HUDEP-2 (cell line): ENCODE data around the gene DGKD.

Experiments used
- DNase-seq, 76 experiments: peaks; one replicate each; lab custom pipeline; 2025; ENCODE audit not compliant: unreplicated experiment in 76 of 76; lab: John Stamatoyannopoulos, UW

The DGKD gene

GRCh38 chr2:233470839-233471238 is 116.5 kb downstream of the DGKD start:
- no peak for DNase-seq

DNA sequence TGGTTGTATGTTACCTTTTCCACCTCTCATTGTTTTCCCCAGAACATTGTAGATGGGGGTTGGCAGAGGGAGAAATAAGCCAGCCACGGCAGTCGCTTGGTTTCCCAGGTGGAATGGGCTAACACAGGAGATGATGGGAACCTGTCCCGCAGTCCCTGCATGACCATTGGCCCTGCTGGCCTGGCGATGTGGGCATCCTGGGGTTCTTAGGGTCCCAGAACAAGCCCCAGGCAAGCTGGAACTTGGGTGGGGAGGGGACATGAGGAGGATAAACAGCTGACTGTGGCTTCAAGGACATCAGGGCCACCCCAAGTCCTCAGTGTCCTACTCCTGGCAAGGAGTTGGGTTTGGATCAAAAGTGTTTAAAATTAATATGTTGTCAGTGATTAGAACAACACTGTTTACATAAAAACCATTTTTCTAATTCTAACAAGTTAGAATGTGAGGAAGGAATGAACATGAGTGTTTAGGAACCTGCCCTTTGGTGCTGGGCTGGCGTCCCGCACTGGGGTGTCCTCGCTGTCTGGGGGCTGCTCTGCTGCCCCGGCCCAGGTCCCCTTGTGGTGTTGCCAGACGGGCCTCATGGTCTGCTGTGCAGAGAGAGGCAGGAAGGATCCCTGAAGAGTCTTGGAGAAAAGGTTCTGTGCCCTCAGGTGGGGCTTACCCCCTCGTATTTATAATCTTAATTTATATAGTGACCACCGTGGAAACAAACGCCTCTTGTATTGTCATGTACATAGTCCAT is 117.2 kb downstream of the DGKD start:
- no peak for DNase-seq

DNA sequence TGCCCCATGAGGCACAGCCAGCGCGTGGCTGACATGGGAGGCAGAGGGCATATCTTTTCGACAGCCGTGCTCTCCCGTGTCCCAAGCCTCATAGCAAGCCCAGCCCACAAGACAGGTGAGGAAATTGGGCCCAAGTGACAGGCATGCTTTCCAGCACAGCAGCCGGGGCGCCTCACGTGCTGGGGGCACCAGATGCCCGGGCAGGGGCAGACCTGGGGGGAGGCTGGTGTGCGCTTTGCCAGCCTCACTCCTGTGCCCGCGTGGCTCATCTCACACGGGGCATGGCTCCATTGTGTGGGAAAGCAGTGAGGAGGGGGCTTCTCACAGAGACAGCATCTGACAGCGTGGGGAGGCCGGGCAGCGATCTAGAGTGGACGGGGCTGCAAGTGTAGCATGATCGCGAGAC is 119.1 kb downstream of the DGKD start:
- no peak for DNase-seq

- DNase-seq, result no peak
Observed at GRCh38 chr2:233473878-233474277, 119.6 kb downstream of the DGKD start.

- no peak for DNase-seq
Observed at GRCh38 chr2:233474308-233475160, 120.2 kb downstream of the DGKD start.

DNA sequence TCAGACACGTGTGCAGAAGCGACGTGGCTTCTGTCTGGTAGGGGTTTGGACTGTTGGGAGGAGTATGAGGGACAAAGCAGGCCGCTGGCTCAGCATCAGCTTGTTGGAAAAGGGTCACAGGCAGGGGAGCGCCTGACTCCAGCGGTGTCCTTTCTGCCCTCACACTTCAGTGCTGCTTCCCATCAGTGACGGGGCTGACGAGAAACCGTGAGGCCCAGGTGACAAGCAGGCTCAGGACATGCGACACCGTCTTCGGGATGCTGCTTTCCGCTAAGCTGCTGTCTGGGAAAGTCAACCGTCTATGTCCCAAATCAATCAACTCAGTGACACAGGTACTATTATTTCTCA is 121.7 kb downstream of the DGKD start:
- no peak for DNase-seq

DNA sequence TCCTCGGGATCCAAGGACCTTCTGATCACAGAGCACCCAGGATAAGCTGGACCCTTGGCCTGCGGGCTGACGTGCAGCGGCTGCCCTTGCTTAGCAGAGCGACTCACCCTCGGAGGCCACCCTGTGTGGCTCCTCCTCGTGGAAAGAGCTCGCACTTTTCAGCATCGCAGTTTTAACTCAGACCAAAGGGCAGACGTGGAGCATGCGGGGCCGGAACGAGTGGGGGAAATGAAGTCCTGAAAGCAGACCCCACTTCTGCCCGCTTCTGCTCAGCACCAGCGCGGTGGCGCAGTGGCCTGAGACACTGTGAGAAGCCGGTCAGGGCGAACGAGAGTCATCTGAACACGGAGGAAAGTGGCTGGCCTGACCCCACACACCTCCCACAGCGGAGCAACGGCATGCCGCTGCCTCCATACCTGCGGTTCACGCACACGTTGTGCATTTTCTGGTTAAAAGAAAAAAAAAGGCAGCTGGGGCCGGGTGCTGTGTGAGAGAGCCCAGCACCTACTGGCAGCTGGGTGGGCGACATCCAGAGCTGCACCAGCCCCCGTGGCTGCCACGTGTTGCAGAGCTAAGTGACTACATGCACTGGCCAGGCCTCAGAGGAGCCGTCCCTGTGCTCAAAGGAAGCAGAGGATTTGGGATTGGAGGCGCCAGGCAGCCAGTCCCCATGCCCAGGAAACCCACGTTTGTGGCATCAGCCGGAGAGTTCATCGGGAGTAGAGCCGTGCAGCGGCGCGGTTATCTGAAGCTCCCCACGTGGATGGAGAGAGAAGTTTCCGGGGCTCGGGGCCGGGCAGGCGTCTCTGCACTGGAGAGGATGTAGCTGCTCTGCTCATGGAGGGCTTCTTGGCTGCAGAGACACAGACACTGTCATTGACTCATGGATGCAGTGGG is 122.6 kb downstream of the DGKD start:
- no peak for DNase-seq

DNA sequence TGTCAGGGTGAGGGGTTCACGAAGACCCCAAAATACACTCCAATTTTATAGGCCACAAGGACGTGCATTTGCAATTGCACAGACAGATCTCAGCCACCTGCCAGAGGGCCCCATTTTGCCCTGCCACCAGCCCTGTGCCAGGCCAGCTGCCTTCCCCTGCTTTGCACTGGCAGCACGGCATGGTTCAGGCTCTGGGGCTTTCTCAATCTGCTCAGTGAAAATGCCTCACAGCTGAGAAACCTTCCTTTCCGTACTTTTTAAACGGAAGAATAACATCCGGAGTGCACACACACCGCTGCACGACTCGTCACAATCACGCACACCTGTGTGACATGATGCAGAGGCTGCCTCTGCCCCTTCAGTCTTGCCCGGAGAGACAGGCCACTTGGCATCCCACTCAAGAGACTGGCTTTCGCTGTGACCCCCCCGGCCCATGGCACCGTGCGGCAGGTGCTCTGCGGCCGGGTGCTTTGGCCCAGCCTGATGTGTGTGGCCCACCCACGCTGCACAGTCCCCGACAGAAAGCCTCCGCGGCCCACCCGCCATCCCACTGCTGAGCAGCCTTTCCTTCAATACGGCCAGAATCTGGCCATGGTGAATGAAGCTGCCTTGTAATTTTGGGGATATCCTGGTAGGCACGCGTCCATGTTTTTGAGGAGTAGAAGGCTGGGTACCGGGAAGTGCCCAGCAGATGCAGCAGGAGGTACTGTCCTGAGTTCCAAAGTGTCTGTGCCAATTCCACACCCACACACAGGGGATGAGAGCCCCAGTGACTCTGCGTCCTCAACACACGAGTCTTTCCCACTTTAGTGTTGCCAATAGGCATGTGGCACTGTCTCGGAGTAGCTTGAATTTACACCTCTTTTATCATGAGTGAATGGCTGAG is 123.5 kb downstream of the DGKD start:
- no peak for DNase-seq

GRCh38 chr2:233479616-233480489 is 125.6 kb downstream of the DGKD start:
- no peak for DNase-seq

GRCh38 chr2:233480490-233481202 is 126.4 kb downstream of the DGKD start:
- DNase-seq, result no peak

- DNase-seq, result no peak
Observed at GRCh38 chr2:233481368-233482142, 127.3 kb downstream of the DGKD start.

GRCh38 chr2:233482616-233483015 is 128.3 kb downstream of the DGKD start:
- no peak for DNase-seq

DNA sequence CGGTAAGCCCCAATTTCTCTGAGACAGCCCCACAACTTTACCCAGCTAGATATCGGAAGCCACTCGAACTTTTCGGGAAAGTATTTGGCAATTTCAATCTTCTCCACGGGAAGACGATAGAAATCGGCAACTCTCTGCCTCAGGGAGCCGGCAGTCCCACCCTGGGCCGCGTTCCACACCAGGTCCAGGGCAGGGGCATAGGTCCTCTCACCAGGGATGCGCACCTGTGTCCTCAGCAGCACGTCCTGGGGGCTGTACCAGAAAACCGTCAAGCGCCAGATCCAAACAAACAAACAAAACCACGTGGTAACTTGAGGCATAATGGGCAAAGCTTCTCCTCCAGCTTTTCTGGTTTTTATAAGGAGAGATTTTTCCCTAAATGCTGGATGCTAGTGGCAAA is 131.4 kb downstream of the DGKD start:
- no peak for DNase-seq

GRCh38 chr2:233486357-233486756 is 132.1 kb downstream of the DGKD start:
- DNase-seq, result no peak

GRCh38 chr2:233486778-233487552 is 132.7 kb downstream of the DGKD start:
- DNase-seq, result no peak

GRCh38 chr2:233487748-233488345 is 133.6 kb downstream of the DGKD start:
- DNase-seq, result no peak

- no peak for DNase-seq
Observed at GRCh38 chr2:233489143-233489542, 134.8 kb downstream of the DGKD start.
